ENCODE data around the gene CCDC187. TPM values are rescaled to one million over a fixed set of nuclear protein-coding genes. Genes with fewer than 3 reads are reported as not detected.

The CCDC187 gene
- polyA plus RNA-seq, 1 donor from 2014 or later, result not detected

DNA sequence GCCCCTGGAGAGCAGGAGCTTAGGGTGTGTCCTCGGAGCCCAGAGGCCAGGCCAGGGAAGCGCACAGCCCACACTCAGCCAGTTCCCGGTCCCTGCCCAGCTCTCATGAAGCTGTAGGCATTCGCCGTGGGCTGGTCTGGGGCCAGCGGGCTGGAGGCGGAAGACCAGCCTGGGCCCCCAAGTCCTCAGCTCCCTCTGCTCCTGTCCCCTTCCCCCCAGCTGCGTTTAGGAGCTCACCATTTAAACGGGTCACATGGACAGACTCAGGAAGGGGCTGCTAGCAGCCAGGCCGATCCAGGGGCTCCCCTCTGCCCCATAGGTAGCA lies 42.2 kb upstream of the CCDC187 start:
- no peak for TF ChIP-seq EP300 (conservative IDR thresholded peaks at IDR 0.05; ENCODE audit: poor library complexity, severe bottlenecking)
- no peak for TF ChIP-seq TAF1 (IDR thresholded peaks at IDR 0.05; ENCODE audit: low read depth)
- TF ChIP-seq SMC3 (conservative IDR thresholded peaks at IDR 0.05; ENCODE audit: poor library complexity), result no peak
- TF ChIP-seq EZH2 (IDR thresholded peaks at IDR 0.05; ENCODE audit: borderline replicate concordance, insufficient read depth, low read length, poor library complexity, severe bottlenecking), result no peak
- TF ChIP-seq POLR2AphosphoS5 (IDR thresholded peaks at IDR 0.05), result no peak
- TF ChIP-seq, protein P1, sequence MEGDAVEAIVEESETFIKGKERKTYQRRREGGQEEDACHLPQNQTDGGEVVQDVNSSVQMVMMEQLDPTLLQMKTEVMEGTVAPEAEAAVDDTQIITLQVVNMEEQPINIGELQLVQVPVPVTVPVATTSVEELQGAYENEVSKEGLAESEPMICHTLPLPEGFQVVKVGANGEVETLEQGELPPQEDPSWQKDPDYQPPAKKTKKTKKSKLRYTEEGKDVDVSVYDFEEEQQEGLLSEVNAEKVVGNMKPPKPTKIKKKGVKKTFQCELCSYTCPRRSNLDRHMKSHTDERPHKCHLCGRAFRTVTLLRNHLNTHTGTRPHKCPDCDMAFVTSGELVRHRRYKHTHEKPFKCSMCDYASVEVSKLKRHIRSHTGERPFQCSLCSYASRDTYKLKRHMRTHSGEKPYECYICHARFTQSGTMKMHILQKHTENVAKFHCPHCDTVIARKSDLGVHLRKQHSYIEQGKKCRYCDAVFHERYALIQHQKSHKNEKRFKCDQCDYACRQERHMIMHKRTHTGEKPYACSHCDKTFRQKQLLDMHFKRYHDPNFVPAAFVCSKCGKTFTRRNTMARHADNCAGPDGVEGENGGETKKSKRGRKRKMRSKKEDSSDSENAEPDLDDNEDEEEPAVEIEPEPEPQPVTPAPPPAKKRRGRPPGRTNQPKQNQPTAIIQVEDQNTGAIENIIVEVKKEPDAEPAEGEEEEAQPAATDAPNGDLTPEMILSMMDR (IDR thresholded peaks at IDR 0.05; ENCODE audit: poor library complexity, severe bottlenecking), result no peak
- H3K36me3 ChIP-seq (ENCODE audit: insufficient read depth, low read length), result no peaks in the 10 kb centered on the region
- no peaks in the 10 kb centered on the region for H3K27me3 ChIP-seq (ENCODE audit: insufficient read depth, low read depth, low read length)
- H3K79me2 ChIP-seq (replicated peaks; ENCODE audit: insufficient read depth, low read length), result no peaks in the 10 kb centered on the region
- H3F3A ChIP-seq (ENCODE audit: insufficient read depth, low read length, poor library complexity, severe bottlenecking), result no peaks in the 10 kb centered on the region
- H4K20me1 ChIP-seq (ENCODE audit: insufficient read depth), result no peaks in the 10 kb centered on the region
- no peak overlapping the region for H3K9ac ChIP-seq (ENCODE audit: low read length)
- H3K9me3 ChIP-seq (ENCODE audit: low read length), result no peaks in the 10 kb centered on the region
- H3K9me2 ChIP-seq (ENCODE audit: insufficient read depth, low read length), result no peaks in the 10 kb centered on the region
- no peak overlapping the region for H3K27ac ChIP-seq (ENCODE audit: low read length)
- no peak overlapping the region for H3K4me3 ChIP-seq (ENCODE audit: low read length)
- no peak overlapping the region for H3K4me2 ChIP-seq (ENCODE audit: low read length)
- H2AFZ ChIP-seq (ENCODE audit: low read depth, low read length), result no peak overlapping the region

DNA sequence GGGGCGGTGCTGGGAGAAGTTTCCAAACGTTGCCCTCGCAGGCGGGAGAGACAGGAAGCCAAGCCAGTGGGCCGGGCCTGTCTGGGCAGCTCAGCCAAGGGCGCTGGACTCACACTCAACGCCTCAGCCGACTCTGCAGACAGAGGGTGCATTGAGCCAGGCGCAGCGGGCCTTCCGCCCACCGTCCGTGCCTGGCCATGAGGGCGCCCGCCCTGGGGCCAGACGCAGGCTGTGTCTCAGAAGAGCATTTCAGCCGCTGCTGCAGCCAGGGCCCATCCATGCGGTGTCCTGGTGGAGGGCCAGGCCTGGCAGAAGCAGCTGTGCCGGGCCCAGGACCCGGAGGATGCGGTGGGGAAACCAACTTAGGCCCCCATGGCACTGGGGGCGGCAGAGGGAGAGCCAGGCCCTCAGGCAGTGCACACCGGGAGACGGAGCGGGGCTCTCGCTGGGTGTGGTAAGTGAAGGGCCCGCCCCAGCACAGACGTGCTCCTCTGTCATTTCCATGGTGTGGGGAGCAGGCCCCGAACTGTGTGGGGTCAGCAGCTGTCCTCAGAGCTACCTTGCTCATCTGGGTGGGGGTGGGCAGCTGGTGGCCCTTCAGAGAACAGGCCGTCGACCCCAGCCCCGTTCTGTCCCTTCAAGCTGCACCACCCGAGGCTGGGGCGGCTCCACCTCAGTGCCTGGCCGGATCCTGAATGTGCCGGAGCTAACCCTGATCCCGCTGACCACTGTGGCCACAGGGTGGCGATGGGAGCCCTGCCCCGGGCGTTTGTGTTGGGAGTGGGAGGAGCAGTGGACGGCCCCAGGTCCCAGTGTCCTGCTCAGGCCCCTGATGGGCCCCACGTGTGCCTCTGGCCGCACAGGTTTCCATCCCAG lies 41.6 kb upstream of the CCDC187 start:
- H3K27ac ChIP-seq (ENCODE audit: low read length), result no peak overlapping the region
- H3K4me2 ChIP-seq (ENCODE audit: low read length), result no peak overlapping the region
- no peak overlapping the region for H3K4me3 ChIP-seq (ENCODE audit: low read length)
- H3K9me2 ChIP-seq (ENCODE audit: insufficient read depth, low read length), result no peaks in the 10 kb centered on the region
- no peaks in the 10 kb centered on the region for H3K79me2 ChIP-seq (replicated peaks; ENCODE audit: insufficient read depth, low read length)
- no peaks in the 10 kb centered on the region for H3K27me3 ChIP-seq (ENCODE audit: insufficient read depth, low read depth, low read length)
- H3K36me3 ChIP-seq (ENCODE audit: insufficient read depth, low read length), result no peaks in the 10 kb centered on the region
- H3K9me3 ChIP-seq (ENCODE audit: low read length), result no peaks in the 10 kb centered on the region
- H3F3A ChIP-seq (ENCODE audit: insufficient read depth, low read length, poor library complexity, severe bottlenecking), result no peaks in the 10 kb centered on the region
- H3K9ac ChIP-seq (ENCODE audit: low read length), result no peak overlapping the region
- no peak overlapping the region for H2AFZ ChIP-seq (ENCODE audit: low read depth, low read length)
- TF ChIP-seq, protein P1 (IDR thresholded peaks at IDR 0.05; ENCODE audit: poor library complexity, severe bottlenecking), result no peak
- TF ChIP-seq SMC3 (conservative IDR thresholded peaks at IDR 0.05; ENCODE audit: poor library complexity), result no peak
- TF ChIP-seq, protein P2, sequence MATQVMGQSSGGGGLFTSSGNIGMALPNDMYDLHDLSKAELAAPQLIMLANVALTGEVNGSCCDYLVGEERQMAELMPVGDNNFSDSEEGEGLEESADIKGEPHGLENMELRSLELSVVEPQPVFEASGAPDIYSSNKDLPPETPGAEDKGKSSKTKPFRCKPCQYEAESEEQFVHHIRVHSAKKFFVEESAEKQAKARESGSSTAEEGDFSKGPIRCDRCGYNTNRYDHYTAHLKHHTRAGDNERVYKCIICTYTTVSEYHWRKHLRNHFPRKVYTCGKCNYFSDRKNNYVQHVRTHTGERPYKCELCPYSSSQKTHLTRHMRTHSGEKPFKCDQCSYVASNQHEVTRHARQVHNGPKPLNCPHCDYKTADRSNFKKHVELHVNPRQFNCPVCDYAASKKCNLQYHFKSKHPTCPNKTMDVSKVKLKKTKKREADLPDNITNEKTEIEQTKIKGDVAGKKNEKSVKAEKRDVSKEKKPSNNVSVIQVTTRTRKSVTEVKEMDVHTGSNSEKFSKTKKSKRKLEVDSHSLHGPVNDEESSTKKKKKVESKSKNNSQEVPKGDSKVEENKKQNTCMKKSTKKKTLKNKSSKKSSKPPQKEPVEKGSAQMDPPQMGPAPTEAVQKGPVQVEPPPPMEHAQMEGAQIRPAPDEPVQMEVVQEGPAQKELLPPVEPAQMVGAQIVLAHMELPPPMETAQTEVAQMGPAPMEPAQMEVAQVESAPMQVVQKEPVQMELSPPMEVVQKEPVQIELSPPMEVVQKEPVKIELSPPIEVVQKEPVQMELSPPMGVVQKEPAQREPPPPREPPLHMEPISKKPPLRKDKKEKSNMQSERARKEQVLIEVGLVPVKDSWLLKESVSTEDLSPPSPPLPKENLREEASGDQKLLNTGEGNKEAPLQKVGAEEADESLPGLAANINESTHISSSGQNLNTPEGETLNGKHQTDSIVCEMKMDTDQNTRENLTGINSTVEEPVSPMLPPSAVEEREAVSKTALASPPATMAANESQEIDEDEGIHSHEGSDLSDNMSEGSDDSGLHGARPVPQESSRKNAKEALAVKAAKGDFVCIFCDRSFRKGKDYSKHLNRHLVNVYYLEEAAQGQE (IDR thresholded peaks at IDR 0.05; ENCODE audit: borderline replicate concordance), result no peak
- TF ChIP-seq EP300 (conservative IDR thresholded peaks at IDR 0.05; ENCODE audit: poor library complexity, severe bottlenecking), result no peak
- TF ChIP-seq EZH2 (IDR thresholded peaks at IDR 0.05; ENCODE audit: borderline replicate concordance, insufficient read depth, low read length, poor library complexity, severe bottlenecking), result no peak
- no peaks in the 10 kb centered on the region for H4K20me1 ChIP-seq (ENCODE audit: insufficient read depth)

Measured in neural cell (in vitro differentiated cells).